ENCODE data around the gene TSHZ1. TPM values are rescaled to one million over a fixed set of nuclear protein-coding genes. Genes with fewer than 3 reads are reported as not detected.

TSHZ1 gene
- total and polyA plus RNA-seq, 2 of the 8 experiments (the other 6 are each of a cell fraction or from before 2014, with no cell fraction given): 0.03 to 0.32 TPM

DNA sequence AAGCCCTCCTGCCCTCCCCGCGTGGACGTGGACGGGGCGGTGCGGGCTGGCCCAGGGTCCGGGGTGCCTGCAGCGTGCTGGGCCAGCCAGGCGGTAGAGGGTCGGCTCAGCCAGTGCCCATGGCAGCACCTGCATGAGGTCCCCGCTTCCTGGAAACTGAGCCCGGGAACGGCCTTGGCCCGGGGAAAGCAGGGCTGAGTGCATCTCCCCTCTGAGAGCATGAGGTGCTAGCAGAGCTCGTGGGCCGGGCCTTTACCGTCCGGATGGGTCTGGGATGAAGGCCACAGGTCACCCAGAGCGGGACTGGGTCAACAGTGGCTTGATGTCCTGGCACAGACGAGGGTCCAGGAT is 39.8 kb downstream of the TSHZ1 start:
- Histone ChIP-seq H3K27ac (ENCODE audit: low read depth, low read length) (no peak overlapping the region), H4K20me1 (replicated peaks in 1 of 2; ENCODE audit: control insufficient read depth in 1 of 2, insufficient read depth in 2 of 2, low read length in 2 of 2) (no peaks in the 10 kb centered on the region), H3K23me2 (ENCODE audit: low read depth, low read length) (no peaks in the 10 kb centered on the region), H4K5ac (ENCODE audit: insufficient read length, low read depth, low read length) (no peak overlapping the region), H3K23ac (ENCODE audit: insufficient read length) (no peak overlapping the region), H3K27me3 (replicated peaks in 1 of 4; ENCODE audit: control insufficient read depth in 3 of 4, extremely low read depth in 1 of 4, insufficient read depth in 3 of 4, low read length in 3 of 4) (no peaks in the 10 kb centered on the region), H2BK12ac (ENCODE audit: low read depth, low read length) (no peak overlapping the region), H2BK20ac (ENCODE audit: low read length) (no peak overlapping the region), H2AK5ac (ENCODE audit: low read depth, low read length) (no peak overlapping the region), H3K79me2 (ENCODE audit: control insufficient read depth in 1 of 2, insufficient read depth in 2 of 2, low read length in 2 of 2) (no peaks in the 10 kb centered on the region), H3K4ac (replicated peaks; ENCODE audit: insufficient read length, low read depth, low read length) (no peak overlapping the region), H4K8ac (ENCODE audit: extremely low read depth, insufficient read depth, low read length) (peak overlapping the region; percentile 68), H3K9ac (replicated peaks in 1 of 4; ENCODE audit: extremely low read depth in 1 of 4, low read depth in 3 of 4, low read length in 3 of 4) (no peak overlapping the region), H2BK120ac (replicated peaks; ENCODE audit: low read depth, low read length) (no peak overlapping the region), H3K14ac (ENCODE audit: insufficient read length) (no peak overlapping the region), H3K56ac (replicated peaks; ENCODE audit: insufficient read length, low read depth, low read length) (no peak overlapping the region), H4K91ac (replicated peaks; ENCODE audit: insufficient read length, low read length) (no peak overlapping the region), H2AFZ (ENCODE audit: low read length) (no peak overlapping the region), H3K36me3 (ENCODE audit: control insufficient read depth in 2 of 4, insufficient read depth in 4 of 4, low read length in 3 of 4) (no peaks in the 10 kb centered on the region), H3K79me1 (ENCODE audit: low read depth, low read length) (no peaks in the 10 kb centered on the region), H2BK15ac (ENCODE audit: low read length) (no peak overlapping the region), H3K4me3 (ENCODE audit: extremely low read depth in 1 of 4, insufficient read depth in 2 of 4, low read depth in 3 of 4, low read length in 4 of 4) (no peak overlapping the region), H3K4me1 (replicated peaks in 1 of 4; ENCODE audit: control insufficient read depth in 3 of 4, insufficient read depth in 4 of 4, low read length in 3 of 4) (no peaks in the 10 kb centered on the region), H3K18ac (ENCODE audit: extremely low read depth, low read length) (no peak overlapping the region), H2BK5ac (ENCODE audit: low read depth, low read length) (no peak overlapping the region), H3K4me2 (ENCODE audit: insufficient read depth in 1 of 2, low read depth in 2 of 2, low read length in 2 of 2) (no peak overlapping the region), H3K9me3 (ENCODE audit: insufficient read depth in 2 of 2, low read depth in 1 of 2, low read length in 1 of 2) (no peaks in the 10 kb centered on the region)
- DNase-seq (ENCODE audit: low read depth in 1 of 2, low spot score in 2 of 2): no peak
- FAIRE-seq: no peak
- POLR2A ChIA-PET (ENCODE audit: partially characterized antibody): no interaction called here
- CTCF ChIA-PET (ENCODE audit: partially characterized antibody): interaction anchor here (0.5 kb wide), 1 partner anchor 261 kb away, joined by 3 read pairs; no protein-coding TSS in a partner anchor
- WGBS, 2 experiments (ENCODE audit: extremely low coverage in 1 of 2, insufficient coverage in 1 of 2, insufficient read length in 1 of 2, insufficient replicate concordance in 2 of 2, low coverage in 1 of 2, low lambda C conversion rate in 2 of 2, missing lambda C conversion rate in 1 of 2): 91% methylated on average over 14 of the region's 20 CpGs; no CpG with 5 or more reads in 1 of the 2 experiments
- no peak for TF ChIP-seq SP1 (IDR thresholded peaks at IDR 0.05; ENCODE audit: low read depth, low read length)
- no peak for TF ChIP-seq POLR2AphosphoS5 (IDR thresholded peaks at IDR 0.05; ENCODE audit: low read depth, low read length)
- TF ChIP-seq RNF2 (IDR thresholded peaks at IDR 0.05; ENCODE audit: borderline replicate concordance, low read depth, low read length, missing control alignments, poor library complexity, severe bottlenecking): no peak
- TF ChIP-seq FOSL1 (IDR thresholded peaks at IDR 0.05; ENCODE audit: insufficient read depth, low read depth, low read length): no peak
- no peak for TF ChIP-seq ZNF274 (IDR thresholded peaks at IDR 0.05; ENCODE audit: borderline replicate concordance, extremely low read depth, low read length)
- TF ChIP-seq JUN (IDR thresholded peaks at IDR 0.05; ENCODE audit: low read depth, low read length): no peak
- no peak for TF ChIP-seq GTF2F1 (IDR thresholded peaks at IDR 0.05; ENCODE audit: borderline replicate concordance, low read depth, low read length)
- TF ChIP-seq, protein P1, sequence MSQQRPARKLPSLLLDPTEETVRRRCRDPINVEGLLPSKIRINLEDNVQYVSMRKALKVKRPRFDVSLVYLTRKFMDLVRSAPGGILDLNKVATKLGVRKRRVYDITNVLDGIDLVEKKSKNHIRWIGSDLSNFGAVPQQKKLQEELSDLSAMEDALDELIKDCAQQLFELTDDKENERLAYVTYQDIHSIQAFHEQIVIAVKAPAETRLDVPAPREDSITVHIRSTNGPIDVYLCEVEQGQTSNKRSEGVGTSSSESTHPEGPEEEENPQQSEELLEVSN (IDR thresholded peaks at IDR 0.05): no peak
- TF ChIP-seq EP300 (IDR thresholded peaks at IDR 0.05; ENCODE audit: borderline replicate concordance in 1 of 2, low read depth in 2 of 2, low read length in 2 of 2): no peak
- TF ChIP-seq EGR1 (IDR thresholded peaks at IDR 0.05; ENCODE audit: borderline replicate concordance, low read depth, low read length): no peak
- no peak for TF ChIP-seq CHD1 (IDR thresholded peaks at IDR 0.05; ENCODE audit: low read depth, low read length)
- no peak for TF ChIP-seq SIN3A (conservative IDR thresholded peaks at IDR 0.05 in 1 of 2, IDR thresholded peaks at IDR 0.05 in 1 of 2; ENCODE audit: low read depth in 1 of 2, low read length in 2 of 2)
- no peak for TF ChIP-seq SP2 (IDR thresholded peaks at IDR 0.05; ENCODE audit: low read length)
- no peak for TF ChIP-seq PHF8 (conservative IDR thresholded peaks at IDR 0.05; ENCODE audit: low read depth, low read length)
